Lower lobe of right lung (tissue), 2 donors: Measurements from ENCODE around the gene RASSF8. TPM values are rescaled to one million over a fixed set of nuclear protein-coding genes. Genes with fewer than 3 reads are reported as not detected.
A peak's percentile ranks its signal among the peaks of the same experiment; 100 is the strongest.

ENCODE experiments used
- ATAC-seq, 2 donors: fragments of 200-7000 bp; cut with Tn5 transposase; one replicate each; pipeline ENCODE4 v1.9.1; 2020 to 2022; ENCODE audit warnings: mild to moderate bottlenecking in 2 of 2, moderate library complexity in 2 of 2
- DNase-seq: peaks from one replicate; pipeline ENCODE4 v3.0.0-alpha.2; 2020
- H3K27ac ChIP-seq: fragments of 200-600 bp; one replicate; pipeline ENCODE4 v1.8.0; 2022
- H3K27me3 ChIP-seq: fragments of 200-600 bp; one replicate; pipeline ENCODE4 v1.8.0; 2022; ENCODE audit warnings: low read depth
- H3K36me3 ChIP-seq: fragments of 200-600 bp; one replicate; pipeline ENCODE4 v1.8.0; 2022; ENCODE audit warnings: mild to moderate bottlenecking
- H3K4me1 ChIP-seq: fragments of 200-600 bp; one replicate; pipeline ENCODE4 v1.8.0; 2022
- H3K4me3 ChIP-seq: fragments of 200-600 bp; one replicate; pipeline ENCODE4 v1.8.0; 2022; ENCODE audit warnings: mild to moderate bottlenecking
- H3K9me3 ChIP-seq: fragments of 200-600 bp; one replicate; pipeline ENCODE4 v1.8.0; 2022
- CTCF ChIP-seq: fragments of 200-600 bp; IDR thresholded peaks from one replicate; pipeline ENCODE4 v1.8.0; 2022; ENCODE audit warnings: antibody characterized with exemption, mild to moderate bottlenecking
- intact Hi-C: fragments of 100-400 bp; cut with DNase I; formaldehyde crosslinking; loops from one replicate; pipeline ENCODE4 v1.11.0; 2022
- total RNA-seq: library from RNA; stranded (reverse); fragmentation: NEBNext Ultra II Directional; extraction: Animal tissue kit (Norgen Biotek cat#: 25700); gene quantifications from one replicate; pipeline ENCODE4 v1.2.1, GENCODE V29; 2021
- donor health status: DM: no; HTN: yes; CAD: no; lungs with severe emphysema.

Gene RASSF8
- total RNA-seq, 1 donor from 2014 or later: 62.1 TPM

GRCh38 chr12:26112232-26112631 lies 153.8 kb downstream of the RASSF8 start:
- DNase-seq (no peak), ATAC-seq (no peak)
- no peak for TF ChIP-seq CTCF
- Histone ChIP-seq H3K36me3 (no peaks in the 10 kb centered on the region), H3K9me3 (no peaks in the 10 kb centered on the region), H3K4me1 (peaks cover 19% of the 10 kb centered on the region), H3K4me3 (no peak overlapping the region), H3K27me3 (no peaks in the 10 kb centered on the region), H3K27ac (no peak overlapping the region)
- intact Hi-C loops: no loop called here

GRCh38 chr12:26112703-26113147 lies 154.2 kb downstream of the RASSF8 start:
- H3K4me3 ChIP-seq: no peak overlapping the region
- DNase-seq (no peak), ATAC-seq (no peak)
- no peaks in the 10 kb centered on the region for H3K27me3 ChIP-seq
- TF ChIP-seq CTCF: no peak
- peaks cover 19% of the 10 kb centered on the region for H3K4me1 ChIP-seq
- no peak overlapping the region for H3K27ac ChIP-seq
- H3K9me3 ChIP-seq: no peaks in the 10 kb centered on the region
- intact Hi-C loops: no loop called here
- no peaks in the 10 kb centered on the region for H3K36me3 ChIP-seq

GRCh38 chr12:26113181-26113654 lies 154.7 kb downstream of the RASSF8 start:
- peak in 1 of 2 donors; percentile 3 for ATAC-seq
- Histone ChIP-seq H3K4me1 (peaks cover 19% of the 10 kb centered on the region), H3K9me3 (no peaks in the 10 kb centered on the region), H3K27me3 (no peaks in the 10 kb centered on the region), H3K27ac (peak overlapping the region; percentile 83), H3K36me3 (no peaks in the 10 kb centered on the region), H3K4me3 (peak overlapping the region; percentile 54)
- DNase-seq: no peak
- intact Hi-C loops: no loop called here
- no peak for TF ChIP-seq CTCF

GRCh38 chr12:26113853-26114719 lies 155.6 kb downstream of the RASSF8 start:
- peak; percentile 94 for DNase-seq
- no peaks in the 10 kb centered on the region for H3K36me3 ChIP-seq
- TF ChIP-seq CTCF: peak; percentile 31
- H3K4me1 ChIP-seq: peaks cover 19% of the 10 kb centered on the region
- peak; percentile 95 to 96 for ATAC-seq
- H3K4me3 ChIP-seq: peak overlapping the region; percentile 54
- intact Hi-C loops: no loop called here
- no peaks in the 10 kb centered on the region for H3K27me3 ChIP-seq
- H3K27ac ChIP-seq: peak overlapping the region; percentile 83
- H3K9me3 ChIP-seq: no peaks in the 10 kb centered on the region

GRCh38 chr12:26114720-26115401 lies 156.4 kb downstream of the RASSF8 start:
- TF ChIP-seq CTCF: no peak
- DNase-seq (no peak), ATAC-seq (no peak)
- intact Hi-C loops: no loop called here
- Histone ChIP-seq H3K9me3 (no peaks in the 10 kb centered on the region), H3K27ac (peak overlapping the region; percentile 83), H3K36me3 (no peaks in the 10 kb centered on the region), H3K4me1 (peaks cover 27% of the 10 kb centered on the region), H3K27me3 (peaks cover 2% of the 10 kb centered on the region), H3K4me3 (peak overlapping the region; percentile 54)
